IPS-20b (cell line): ENCODE data around the gene CWF19L1.
A peak's percentile ranks its signal among the peaks of the same experiment; 100 is the strongest.
"Not testable (repeated sequence)": the region's sequence is repeated elsewhere in the genome, so short reads cannot be mapped to it uniquely, and the experiment has no call there.

Source experiments
- H3K27ac ChIP-seq: one replicate; pipeline ENCODE4 v1.5.1; 2013; ENCODE audit warnings: low read length
- H3K27me3 ChIP-seq: 2 replicates; pipeline ENCODE4 v1.6.1; 2013; ENCODE audit warnings: mild to moderate bottlenecking, low read length, inconsistent platforms; ENCODE audit not compliant: insufficient read depth
- H3K36me3 ChIP-seq: 2 replicates; pipeline ENCODE4 v1.6.1; 2013; ENCODE audit warnings: low read depth, mild to moderate bottlenecking, inconsistent platforms, low read length, moderate library complexity; ENCODE audit not compliant: insufficient read depth
- H3K4me1 ChIP-seq: 2 replicates; pipeline ENCODE4 v1.6.1; 2013; ENCODE audit warnings: mild to moderate bottlenecking, control low read depth, inconsistent platforms, low read length, moderate library complexity; ENCODE audit not compliant: insufficient read depth
- H3K4me3 ChIP-seq: 2 replicates; pipeline ENCODE4 v1.5.1; 2013; ENCODE audit warnings: mild to moderate bottlenecking, low read length, inconsistent platforms
- H3K9ac ChIP-seq: 2 replicates; pipeline ENCODE4 v1.6.1; 2013; ENCODE audit warnings: low read depth, mild to moderate bottlenecking, inconsistent platforms, low read length, moderate library complexity
- H3K9me3 ChIP-seq: 2 replicates; pipeline ENCODE4 v1.6.1; 2013; ENCODE audit warnings: mild to moderate bottlenecking, low read depth, low read length, inconsistent platforms; ENCODE audit not compliant: insufficient read depth

The CWF19L1 gene

GRCh38 chr10:100289641-100290040 lies 22.2 kb upstream of the CWF19L1 start:
- Histone ChIP-seq H3K4me3 (no peak overlapping the region), H3K9me3 (no peaks in the 10 kb centered on the region), H3K9ac (no peak overlapping the region), H3K36me3 (no peaks in the 10 kb centered on the region), H3K27ac (no peak overlapping the region), H3K27me3 (no peaks in the 10 kb centered on the region; the same call in 1 of the 2 replicates), H3K4me1 (peaks cover 5% of the 10 kb centered on the region; the same call in 1 of the 2 replicates)

- H3K9ac ChIP-seq, result no peak overlapping the region
- H3K27ac ChIP-seq, result no peak overlapping the region
- no peaks in the 10 kb centered on the region; the same call in 1 of the 2 replicates for H3K27me3 ChIP-seq
- no peaks in the 10 kb centered on the region for H3K9me3 ChIP-seq
- H3K4me1 ChIP-seq, result peaks cover 5% of the 10 kb centered on the region; the same call in 1 of the 2 replicates
- no peak overlapping the region for H3K4me3 ChIP-seq
- peaks cover 7% of the 10 kb centered on the region for H3K36me3 ChIP-seq
These were observed 20.8 kb upstream of the CWF19L1 start for GRCh38 chr10:100288196-100288595.

GRCh38 chr10:100287756-100288155 lies 20.3 kb upstream of the CWF19L1 start:
- Histone ChIP-seq H3K27ac (no peak overlapping the region), H3K36me3 (peaks cover 11% of the 10 kb centered on the region), H3K27me3 (no peaks in the 10 kb centered on the region; the same call in 1 of the 2 replicates), H3K9me3 (no peaks in the 10 kb centered on the region), H3K9ac (no peak overlapping the region), H3K4me1 (peaks cover 5% of the 10 kb centered on the region; the same call in 1 of the 2 replicates), H3K4me3 (no peak overlapping the region)

GRCh38 chr10:100286051-100287033 lies 18.9 kb upstream of the CWF19L1 start, which contains the start of gene BLOC1S2:
TSS of gene BLOC1S2 (minus strand) at chr10:100286680. CDS start at chr10:100286659, 21 bp downstream.
- Histone ChIP-seq H3K9me3 (no peaks in the 10 kb centered on the region), H3K4me3 (peak within 1 kb of the TSS; percentile 93), H3K4me1 (peaks cover 5% of the 10 kb centered on the region; the same call in 1 of the 2 replicates), H3K36me3 (peaks cover 22% of the 10 kb centered on the region), H3K9ac (peak within 1 kb of the TSS; percentile 84), H3K27ac (peak within 1 kb of the TSS; percentile 72), H3K27me3 (no peaks in the 10 kb centered on the region)

GRCh38 chr10:100285326-100285725 lies 17.9 kb upstream of the CWF19L1 start:
- not testable (repeated sequence) for H3K27me3 ChIP-seq, H3K9me3 ChIP-seq, H3K4me1 ChIP-seq
- Histone ChIP-seq H3K27ac (peak overlapping the region; percentile 72), H3K9ac (peak overlapping the region; percentile 84), H3K4me3 (peak overlapping the region; percentile 93), H3K36me3 (peaks cover 30% of the 10 kb centered on the region)

- H3K9me3 ChIP-seq, result no peaks in the 10 kb centered on the region; the same call in 1 of the 2 replicates
- no peak overlapping the region for H3K4me3 ChIP-seq
- H3K9ac ChIP-seq, result no peak overlapping the region
- H3K36me3 ChIP-seq, result peaks cover 48% of the 10 kb centered on the region
- no peaks in the 10 kb centered on the region for H3K27me3 ChIP-seq
- H3K4me1 ChIP-seq, result peaks cover 5% of the 10 kb centered on the region; the same call in 1 of the 2 replicates
- no peak overlapping the region for H3K27ac ChIP-seq
These were observed 15.5 kb upstream of the CWF19L1 start for GRCh38 chr10:100282907-100283306.

- not testable (repeated sequence) for H3K9me3 ChIP-seq, H3K9ac ChIP-seq, H3K4me3 ChIP-seq, H3K27me3 ChIP-seq, H3K27ac ChIP-seq, H3K4me1 ChIP-seq
- peaks cover 50% of the 10 kb centered on the region for H3K36me3 ChIP-seq
These were observed 9.5 kb upstream of the CWF19L1 start for GRCh38 chr10:100276971-100277370.

GRCh38 chr10:100265821-100266485 lies 1.5 kb downstream of the CWF19L1 start:
- peaks cover 9% of the 10 kb centered on the region; the same call in 1 of the 2 replicates for H3K36me3 ChIP-seq
- peak overlapping the region; percentile 99; the same call in 1 of the 2 replicates for H3K4me3 ChIP-seq
- no peaks in the 10 kb centered on the region for H3K9me3 ChIP-seq
- no peaks in the 10 kb centered on the region for H3K27me3 ChIP-seq
- H3K27ac ChIP-seq, result no peak overlapping the region
- no peak overlapping the region for H3K9ac ChIP-seq
- H3K4me1 ChIP-seq, result no peaks in the 10 kb centered on the region

- H3K4me1 ChIP-seq, result no peaks in the 10 kb centered on the region
- no peak overlapping the region for H3K4me3 ChIP-seq
- no peaks in the 10 kb centered on the region for H3K27me3 ChIP-seq
- H3K9ac ChIP-seq, result no peak overlapping the region
- H3K9me3 ChIP-seq, result no peaks in the 10 kb centered on the region
- no peak overlapping the region for H3K27ac ChIP-seq
- peaks cover 73% of the 10 kb centered on the region for H3K36me3 ChIP-seq
These were observed 13.2 kb downstream of the CWF19L1 start for GRCh38 chr10:100254191-100254590.

GRCh38 chr10:100253041-100253440 lies 14.4 kb downstream of the CWF19L1 start:
- Histone ChIP-seq H3K9me3 (no peaks in the 10 kb centered on the region), H3K27ac (no peak overlapping the region), H3K4me3 (no peak overlapping the region), H3K27me3 (no peaks in the 10 kb centered on the region), H3K36me3 (peaks cover 78% of the 10 kb centered on the region), H3K4me1 (no peaks in the 10 kb centered on the region), H3K9ac (no peak overlapping the region)

GRCh38 chr10:100248820-100249219 lies 18.6 kb downstream of the CWF19L1 start:
- no peaks in the 10 kb centered on the region for H3K27me3 ChIP-seq
- H3K36me3 ChIP-seq, result peaks cover 76% of the 10 kb centered on the region
- H3K9ac ChIP-seq, result no peak overlapping the region

More at GRCh38 chr10:100248820-100249219, 18.6 kb downstream of the CWF19L1 start:
- H3K4me1 ChIP-seq, result no peaks in the 10 kb centered on the region
- H3K4me3 ChIP-seq, result no peak overlapping the region
- no peak overlapping the region for H3K27ac ChIP-seq
- H3K9me3 ChIP-seq, result no peaks in the 10 kb centered on the region
